HEK293T (cell line): ENCODE data around the gene TRIM71.
"Not testable (repeated sequence)": the region's sequence is repeated elsewhere in the genome, so short reads cannot be mapped to it uniquely, and the experiment has no call there.

Experiments used
- CTCF ChIA-PET: fragments of 350-600 bp; formaldehyde crosslinking; extraction: SDS; loops from one replicate; lab custom pipeline; 2021; ENCODE audit warnings: antibody characterized with exemption, inconsistent platforms; lab: Yijun Ruan, JAX
- POLR2A ChIA-PET: fragments of 350-600 bp; formaldehyde crosslinking; extraction: SDS; loops from one replicate; lab custom pipeline; 2020; ENCODE audit warnings: antibody characterized with exemption, inconsistent platforms; lab: Yijun Ruan, JAX
- DNase-seq: peaks from one replicate; pipeline ENCODE4 v3.0.0; 2012; ENCODE audit warnings: mixed read lengths; ENCODE audit errors: extremely low spot score
- ARNT ChIP-seq: fragments of 450-650 bp; IDR thresholded peaks from 2 replicates; pipeline ENCODE4 v1.6.1; 2017; ENCODE audit warnings: mild to moderate bottlenecking
- BHLHE40 ChIP-seq: fragments of 450-650 bp; IDR thresholded peaks from 2 replicates; pipeline ENCODE4 v1.6.1; 2016; ENCODE audit warnings: mild to moderate bottlenecking, moderate library complexity, borderline replicate concordance
- CTBP1 ChIP-seq: fragments of 450-650 bp; IDR thresholded peaks from 2 replicates; pipeline ENCODE4 v1.6.1; 2016; ENCODE audit warnings: borderline replicate concordance
- ELF4 ChIP-seq: fragments of 450-650 bp; IDR thresholded peaks from 2 replicates; pipeline ENCODE4 v1.6.1; 2017; ENCODE audit warnings: antibody characterized with exemption
- FOXA1 ChIP-seq: fragments of 450-650 bp; IDR thresholded peaks from 2 replicates; pipeline ENCODE4 v1.6.1; 2016; ENCODE audit warnings: mild to moderate bottlenecking
- FOXK2 ChIP-seq: fragments of 450-650 bp; IDR thresholded peaks from 2 replicates; pipeline ENCODE4 v1.6.1; 2016; ENCODE audit warnings: mild to moderate bottlenecking
- FOXM1 ChIP-seq: fragments of 450-650 bp; IDR thresholded peaks from 2 replicates; pipeline ENCODE4 v1.6.1; 2017; ENCODE audit warnings: mild to moderate bottlenecking, borderline replicate concordance
- HDGF ChIP-seq: fragments of 450-650 bp; IDR thresholded peaks from 2 replicates; pipeline ENCODE4 v1.6.1; 2017; ENCODE audit warnings: antibody characterized with exemption, borderline replicate concordance
- L3MBTL2 ChIP-seq: fragments of 450-650 bp; conservative IDR thresholded peaks from 2 replicates; pipeline ENCODE4 v1.6.1; 2016; ENCODE audit warnings: mild to moderate bottlenecking
- LEF1 ChIP-seq: fragments of 450-650 bp; IDR thresholded peaks from 2 replicates; pipeline ENCODE4 v1.6.1; 2017; ENCODE audit warnings: mild to moderate bottlenecking, borderline replicate concordance
- NFRKB ChIP-seq: fragments of 450-650 bp; IDR thresholded peaks from 2 replicates; pipeline ENCODE4 v1.6.1; 2016; ENCODE audit warnings: mild to moderate bottlenecking, moderate library complexity
- SP1 ChIP-seq: fragments of 450-650 bp; IDR thresholded peaks from 2 replicates; pipeline ENCODE4 v1.6.1; 2017
- SUZ12 ChIP-seq: fragments of 450-650 bp; IDR thresholded peaks from 2 replicates; pipeline ENCODE4 v1.6.1; 2016; ENCODE audit warnings: mild to moderate bottlenecking
- TARDBP ChIP-seq: fragments of 450-650 bp; IDR thresholded peaks from 2 replicates; pipeline ENCODE4 v1.6.1; 2016
- ZNF384 ChIP-seq: fragments of 450-650 bp; IDR thresholded peaks from 2 replicates; pipeline ENCODE4 v1.6.1; 2016
- TF ChIP-seq, protein P1 (sequence below): fragments of 450-650 bp; IDR thresholded peaks from 2 replicates; pipeline ENCODE4 v1.6.1; 2016

Gene TRIM71

GRCh38 chr3:32842531-32842931 lies 24.7 kb downstream of the TRIM71 start:
- TF ChIP-seq CTBP1 = no peak
- TF ChIP-seq NFRKB = no peak
- no peak for TF ChIP-seq ARNT
- TF ChIP-seq, protein P1, sequence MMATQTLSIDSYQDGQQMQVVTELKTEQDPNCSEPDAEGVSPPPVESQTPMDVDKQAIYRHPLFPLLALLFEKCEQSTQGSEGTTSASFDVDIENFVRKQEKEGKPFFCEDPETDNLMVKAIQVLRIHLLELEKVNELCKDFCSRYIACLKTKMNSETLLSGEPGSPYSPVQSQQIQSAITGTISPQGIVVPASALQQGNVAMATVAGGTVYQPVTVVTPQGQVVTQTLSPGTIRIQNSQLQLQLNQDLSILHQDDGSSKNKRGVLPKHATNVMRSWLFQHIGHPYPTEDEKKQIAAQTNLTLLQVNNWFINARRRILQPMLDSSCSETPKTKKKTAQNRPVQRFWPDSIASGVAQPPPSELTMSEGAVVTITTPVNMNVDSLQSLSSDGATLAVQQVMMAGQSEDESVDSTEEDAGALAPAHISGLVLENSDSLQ = no peak
- TF ChIP-seq LEF1 = no peak
- TF ChIP-seq ELF4 = no peak
- TF ChIP-seq BHLHE40 = no peak
- no peak for TF ChIP-seq HDGF
- no peak for TF ChIP-seq SUZ12
- TF ChIP-seq FOXA1 = no peak
- no peak for TF ChIP-seq FOXK2
- no peak for TF ChIP-seq ZNF384
- DNase-seq = no peak
- POLR2A ChIA-PET = no interaction called here
- CTCF ChIA-PET = no interaction called here

DNA sequence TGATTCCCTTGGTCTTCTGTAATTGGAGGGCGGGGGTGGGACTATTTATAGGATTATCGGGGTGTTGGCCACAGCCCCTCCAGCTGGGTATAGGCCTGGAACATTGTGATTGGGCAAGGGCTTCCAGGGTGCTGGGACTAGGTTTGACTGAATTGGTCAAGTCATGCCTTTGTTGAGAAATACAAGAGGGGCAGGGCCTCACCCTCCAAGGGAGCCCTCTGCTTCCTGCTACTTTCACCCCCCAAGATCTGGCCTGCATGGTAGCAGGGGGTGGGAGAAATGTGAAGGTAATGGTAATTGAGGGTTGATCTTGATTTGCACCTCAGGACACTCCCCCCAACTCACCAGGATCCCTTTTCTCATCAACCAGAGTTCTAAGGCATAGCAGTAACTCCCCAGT lies 25.2 kb downstream of the TRIM71 start:
- no peak for DNase-seq
- ChIA-PET CTCF (no interaction called here), POLR2A (interaction anchor here (1.0 kb wide), 1 partner anchor 10 kb away, joined by 3 read pairs; no protein-coding TSS in a partner anchor)
- TF ChIP-seq L3MBTL2 = no peak
- TF ChIP-seq BHLHE40 = no peak
- no peak for TF ChIP-seq ZNF384
- TF ChIP-seq FOXA1 = no peak
- TF ChIP-seq FOXM1 = no peak
- TF ChIP-seq, protein P1 = no peak
- TF ChIP-seq CTBP1 = no peak
- no peak for TF ChIP-seq TARDBP
- TF ChIP-seq ARNT = no peak
- no peak for TF ChIP-seq ELF4
- TF ChIP-seq LEF1 = no peak
- no peak for TF ChIP-seq HDGF
- no peak for TF ChIP-seq SUZ12
- TF ChIP-seq NFRKB = no peak
- no peak for TF ChIP-seq FOXK2
- no peak for TF ChIP-seq SP1

DNA sequence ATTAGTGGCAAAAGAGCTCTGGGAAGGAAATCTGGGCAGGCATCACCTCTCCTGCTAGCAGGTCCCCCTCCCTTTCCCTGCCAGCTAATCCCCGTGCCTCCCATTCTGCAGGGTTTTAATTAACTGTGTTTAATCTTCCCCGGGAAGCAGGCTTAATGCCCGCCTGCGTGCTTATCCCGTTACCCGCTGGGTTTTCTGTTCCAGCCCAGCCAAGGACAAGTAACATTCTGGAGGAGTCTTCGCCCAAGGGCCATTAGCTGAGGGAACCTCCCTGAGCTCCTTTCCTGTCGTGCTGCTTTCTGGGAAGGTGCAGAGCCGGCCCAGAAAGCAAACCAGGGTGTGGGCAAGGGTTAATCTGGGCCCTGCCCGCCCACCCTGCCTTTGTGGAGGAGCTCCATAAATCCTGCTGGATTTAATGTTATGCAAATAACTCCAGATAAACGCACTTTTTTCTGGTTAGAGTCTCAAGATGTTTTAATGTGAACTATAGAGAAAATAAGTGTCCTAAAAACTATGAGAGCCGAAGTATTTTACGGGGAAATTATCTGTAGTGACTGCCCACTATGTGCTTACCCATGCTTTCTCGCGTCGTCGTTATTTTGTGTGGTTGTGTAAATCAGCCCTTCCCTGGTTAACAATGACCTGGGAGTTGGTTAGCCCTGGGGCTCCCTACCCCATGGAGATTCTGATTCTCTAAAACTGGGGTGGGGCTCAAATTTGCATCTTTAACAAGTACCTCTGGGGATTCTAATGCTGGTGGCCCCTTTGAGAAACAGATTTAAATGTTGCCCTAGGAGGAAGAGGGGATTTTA lies 25.9 kb downstream of the TRIM71 start:
- ChIA-PET CTCF (interaction anchor here (0.6 kb wide), 1 partner anchor 15 kb away, joined by 3 read pairs; no protein-coding TSS in a partner anchor), POLR2A (interaction anchor here (0.9 to 1.0 kb wide), 2 partner anchors 9 to 27 kb away, joined by 3 to 4 read pairs; no protein-coding TSS in a partner anchor)
- peak; percentile 53 for DNase-seq
- TF ChIP-seq CTBP1 = no peak
- TF ChIP-seq HDGF = no peak
- TF ChIP-seq FOXA1 = no peak
- TF ChIP-seq L3MBTL2 = peak; percentile 18; the same call in 1 of the 2 replicates
- no peak for TF ChIP-seq LEF1
- TF ChIP-seq BHLHE40 = no peak
- TF ChIP-seq TARDBP = no peak

GRCh38 chr3:32844322-32844654 lies 26.5 kb downstream of the TRIM71 start:
- TF ChIP-seq, protein P1 = peak; percentile 96
- TF ChIP-seq BHLHE40 = no peak
- DNase-seq = no peak
- ChIA-PET POLR2A (no interaction called here), CTCF (no interaction called here)

DNA sequence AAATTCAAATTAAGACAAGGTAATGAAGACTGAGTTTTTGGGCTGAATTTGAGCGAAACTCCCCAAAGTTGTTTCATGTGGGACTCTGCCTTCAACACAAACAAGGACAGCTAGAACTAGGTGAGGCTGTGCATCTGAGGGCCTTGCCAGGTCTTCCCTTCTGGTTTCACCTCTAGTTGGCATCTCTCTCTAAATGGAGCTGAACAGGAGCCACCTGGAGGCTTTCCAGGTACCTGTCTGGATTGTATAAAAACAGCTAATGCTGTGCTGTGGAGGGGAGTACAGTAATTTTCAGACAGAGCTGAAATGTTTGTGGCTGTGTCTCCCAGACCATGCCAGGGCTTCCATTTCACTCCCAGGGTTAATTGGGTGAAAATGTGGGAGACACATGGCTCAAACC lies 27.1 kb downstream of the TRIM71 start:
- POLR2A ChIA-PET = no interaction called here
- DNase-seq = no peak
- CTCF ChIA-PET = interaction anchor here (0.7 kb wide), 1 partner anchor 191 kb away, joined by 3 read pairs; no protein-coding TSS in a partner anchor
- TF ChIP-seq SP1 = no peak
- TF ChIP-seq, protein P1 = no peak
- no peak for TF ChIP-seq LEF1
- TF ChIP-seq ELF4 = no peak
- no peak for TF ChIP-seq FOXK2
- TF ChIP-seq HDGF = no peak
- no peak for TF ChIP-seq CTBP1
- no peak for TF ChIP-seq FOXA1
- TF ChIP-seq ARNT = no peak
- no peak for TF ChIP-seq NFRKB
- no peak for TF ChIP-seq FOXM1
- TF ChIP-seq ZNF384 = no peak
- TF ChIP-seq BHLHE40 = no peak
- no peak for TF ChIP-seq TARDBP

DNA sequence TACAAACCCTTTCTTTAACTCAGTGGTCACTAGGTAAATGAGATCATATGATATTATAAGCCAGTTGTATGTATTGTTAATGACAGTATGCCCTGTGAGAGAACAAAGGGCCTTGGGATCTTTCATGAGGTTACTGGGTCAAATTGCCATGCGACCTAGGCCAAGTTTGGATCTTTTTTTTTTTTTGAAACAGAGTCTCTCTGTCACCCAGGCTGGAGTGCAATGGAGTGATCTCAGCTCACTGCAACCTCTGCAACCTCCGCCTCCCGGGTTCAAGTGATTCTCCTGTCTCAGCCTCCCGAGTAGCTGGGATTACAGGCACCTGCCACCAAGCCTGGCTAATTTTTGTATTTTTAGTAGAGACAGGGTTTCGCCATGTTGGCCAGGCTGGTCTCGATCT lies 27.7 kb downstream of the TRIM71 start:
- POLR2A ChIA-PET, CTCF ChIA-PET, DNase-seq: not testable (repeated sequence)

DNA sequence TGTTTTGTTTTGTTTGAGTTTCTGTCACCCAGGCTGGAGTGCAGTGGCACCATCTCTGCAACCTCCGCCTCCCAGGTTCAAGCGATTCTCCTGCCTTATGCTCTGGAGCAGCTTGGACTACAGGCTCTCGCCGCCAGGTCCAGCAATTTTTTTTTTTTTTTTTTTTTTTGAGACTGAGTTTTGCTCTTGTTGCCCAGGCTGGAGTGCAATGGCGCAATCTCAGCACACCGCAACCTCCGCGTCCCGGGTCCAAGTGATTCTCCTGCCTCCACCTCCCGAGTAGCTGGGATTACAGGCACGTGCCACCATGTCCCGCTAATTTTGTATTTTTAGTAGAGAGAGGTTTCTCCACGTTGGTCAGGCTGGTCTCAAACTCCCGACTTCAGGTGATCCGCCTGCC lies 29.2 kb downstream of the TRIM71 start:
- CTCF ChIA-PET, POLR2A ChIA-PET, DNase-seq: not testable (repeated sequence)
